DND-41 (cell line): ENCODE data around the gene ZNF783.

Experiments used
- EZH2 ChIP-seq: IDR thresholded peaks from 3 replicates; pipeline ENCODE4 v1.6.1; 2012; ENCODE audit warnings: borderline replicate concordance, low read depth, mild to moderate bottlenecking, moderate library complexity, low read length, inconsistent platforms; ENCODE audit not compliant: severe bottlenecking
- TF ChIP-seq, protein P1 (sequence below): IDR thresholded peaks from 2 replicates; pipeline ENCODE4 v1.5.1; 2012; ENCODE audit warnings: borderline replicate concordance, low read length, moderate library complexity, mild to moderate bottlenecking; ENCODE audit not compliant: poor library complexity, severe bottlenecking; ENCODE audit errors: extremely low read depth

- TF ChIP-seq, protein P1, sequence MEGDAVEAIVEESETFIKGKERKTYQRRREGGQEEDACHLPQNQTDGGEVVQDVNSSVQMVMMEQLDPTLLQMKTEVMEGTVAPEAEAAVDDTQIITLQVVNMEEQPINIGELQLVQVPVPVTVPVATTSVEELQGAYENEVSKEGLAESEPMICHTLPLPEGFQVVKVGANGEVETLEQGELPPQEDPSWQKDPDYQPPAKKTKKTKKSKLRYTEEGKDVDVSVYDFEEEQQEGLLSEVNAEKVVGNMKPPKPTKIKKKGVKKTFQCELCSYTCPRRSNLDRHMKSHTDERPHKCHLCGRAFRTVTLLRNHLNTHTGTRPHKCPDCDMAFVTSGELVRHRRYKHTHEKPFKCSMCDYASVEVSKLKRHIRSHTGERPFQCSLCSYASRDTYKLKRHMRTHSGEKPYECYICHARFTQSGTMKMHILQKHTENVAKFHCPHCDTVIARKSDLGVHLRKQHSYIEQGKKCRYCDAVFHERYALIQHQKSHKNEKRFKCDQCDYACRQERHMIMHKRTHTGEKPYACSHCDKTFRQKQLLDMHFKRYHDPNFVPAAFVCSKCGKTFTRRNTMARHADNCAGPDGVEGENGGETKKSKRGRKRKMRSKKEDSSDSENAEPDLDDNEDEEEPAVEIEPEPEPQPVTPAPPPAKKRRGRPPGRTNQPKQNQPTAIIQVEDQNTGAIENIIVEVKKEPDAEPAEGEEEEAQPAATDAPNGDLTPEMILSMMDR: no peak
- TF ChIP-seq EZH2: no peak
Observed at GRCh38 chr7:149280661-149281507, 18.9 kb downstream of the ZNF783 start.
